ENCODE results near the gene TLR8.

DNA sequence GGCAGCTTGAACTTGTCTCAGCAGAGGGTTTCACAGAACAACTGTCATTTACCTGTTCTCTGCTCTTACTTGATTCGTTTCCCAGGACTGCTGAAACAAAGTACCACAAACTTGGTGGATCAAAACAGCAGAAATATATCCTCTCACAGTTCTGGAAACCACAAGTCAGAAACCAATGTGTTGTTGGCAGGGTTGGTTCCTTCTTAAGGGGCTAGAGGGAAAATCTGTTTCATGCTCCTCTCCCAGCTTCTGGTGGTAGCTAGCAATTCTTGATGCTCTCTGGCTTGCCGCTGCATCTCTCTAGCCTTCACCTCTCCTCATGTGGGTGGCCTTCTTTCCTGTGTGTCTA lies 4.7 kb downstream of the TLR8 start:
- TF ChIP-seq, protein P1, sequence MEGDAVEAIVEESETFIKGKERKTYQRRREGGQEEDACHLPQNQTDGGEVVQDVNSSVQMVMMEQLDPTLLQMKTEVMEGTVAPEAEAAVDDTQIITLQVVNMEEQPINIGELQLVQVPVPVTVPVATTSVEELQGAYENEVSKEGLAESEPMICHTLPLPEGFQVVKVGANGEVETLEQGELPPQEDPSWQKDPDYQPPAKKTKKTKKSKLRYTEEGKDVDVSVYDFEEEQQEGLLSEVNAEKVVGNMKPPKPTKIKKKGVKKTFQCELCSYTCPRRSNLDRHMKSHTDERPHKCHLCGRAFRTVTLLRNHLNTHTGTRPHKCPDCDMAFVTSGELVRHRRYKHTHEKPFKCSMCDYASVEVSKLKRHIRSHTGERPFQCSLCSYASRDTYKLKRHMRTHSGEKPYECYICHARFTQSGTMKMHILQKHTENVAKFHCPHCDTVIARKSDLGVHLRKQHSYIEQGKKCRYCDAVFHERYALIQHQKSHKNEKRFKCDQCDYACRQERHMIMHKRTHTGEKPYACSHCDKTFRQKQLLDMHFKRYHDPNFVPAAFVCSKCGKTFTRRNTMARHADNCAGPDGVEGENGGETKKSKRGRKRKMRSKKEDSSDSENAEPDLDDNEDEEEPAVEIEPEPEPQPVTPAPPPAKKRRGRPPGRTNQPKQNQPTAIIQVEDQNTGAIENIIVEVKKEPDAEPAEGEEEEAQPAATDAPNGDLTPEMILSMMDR (IDR thresholded peaks at IDR 0.05) = no peak
- TF ChIP-seq POLR2A (IDR thresholded peaks at IDR 0.05) = no peak

All from body of pancreas (tissue), 4 donors.